Heart left ventricle (tissue), 16 donors: ENCODE results near the gene WNT6. TPM values are rescaled to one million over a fixed set of nuclear protein-coding genes. Genes with fewer than 3 reads are reported as not detected.
A peak's percentile ranks its signal among the peaks of the same experiment; 100 is the strongest.

Experiments used
- ATAC-seq, 4 donors: fragments of 200-7000 bp; cut with Tn5 transposase; one replicate each; pipeline ENCODE4 v1.9.1; 2020 to 2022; ENCODE audit warnings: moderate library complexity in 4 of 4, mild to moderate bottlenecking in 3 of 4, moderate number of reproducible peaks in 1 of 4
- DNase-seq, 5 donors: peaks; one replicate each; pipeline ENCODE4 v3.0.0-alpha.2; 2020
- H3K27ac ChIP-seq, 12 donors: fragments of 200-600 bp; sonication (generic) in 4 of 12; one replicate each; pipeline versions ENCODE4 v1.5.0 to v1.8.0; 2016 to 2022; ENCODE audit warnings: mild to moderate bottlenecking in 2 of 12
- H3K27me3 ChIP-seq, 9 donors: fragments of 200-600 bp; sonication (generic) in 2 of 9; one replicate each; pipeline versions ENCODE4 v1.5.1 to v1.8.0; 2016 to 2022; ENCODE audit warnings: mild to moderate bottlenecking in 3 of 9
- H3K36me3 ChIP-seq, 9 donors: fragments of 200-600 bp; sonication (generic) in 2 of 9; one replicate each; pipeline versions ENCODE4 v1.5.0 to v1.8.0; 2018 to 2022; ENCODE audit warnings: mild to moderate bottlenecking in 2 of 9
- H3K4me1 ChIP-seq, 12 donors: fragments of 200-600 bp; sonication (generic) in 4 of 12; one replicate each; pipeline versions ENCODE4 v1.5.0 to v1.8.0; 2016 to 2022; ENCODE audit warnings: mild to moderate bottlenecking in 3 of 12
- H3K4me3 ChIP-seq, 12 donors: fragments of 200-600 bp; sonication (generic) in 4 of 12; one replicate each; pipeline versions ENCODE4 v1.5.0 to v1.8.0; 2017 to 2022; ENCODE audit warnings: mild to moderate bottlenecking in 9 of 12, moderate library complexity in 4 of 12
- H3K9me3 ChIP-seq, 12 donors: fragments of 200-600 bp; sonication (generic) in 4 of 12; one replicate each; pipeline versions ENCODE4 v1.5.0 to v1.8.0; 2016 to 2022; ENCODE audit warnings: mild to moderate bottlenecking in 1 of 12
- CTCF ChIP-seq, 12 donors: fragments of 200-600 bp; sonication (generic) in 4 of 12; IDR thresholded peaks; one replicate each; pipeline versions ENCODE4 v1.5.0 to v1.8.0; 2018 to 2022; ENCODE audit warnings: antibody characterized with exemption in 12 of 12, mild to moderate bottlenecking in 5 of 12
- POLR2A ChIP-seq, 2 donors: fragments of 450-650 bp; IDR thresholded peaks; one replicate each; pipeline ENCODE4 v1.6.1; 2017; ENCODE audit warnings: antibody characterized with exemption in 2 of 2, mild to moderate bottlenecking in 2 of 2, moderate library complexity in 2 of 2
- WGBS, 4 donors: extraction: QIAGEN DNeasy Blood & Tissue Kit in 2 of 4; methylation state at CpG; one replicate each; pipeline versions ENCODE4 v1.1.5 to v1.1.7; 2013 to 2018; 5-methylcytosine and 5-hydroxymethylcytosine counted together
- intact Hi-C, 10 donors: fragments of 100-400 bp; cut with DNase I; formaldehyde crosslinking; loops; one replicate each; pipeline versions ENCODE4 v1.11.1 to v1.14.2; 2022
- polyA plus RNA-seq, 2 donors: library from polyadenylated mRNA; stranded (reverse); fragments of 200-250 nt; gene quantifications; one replicate each; pipeline ENCODE4 v1.2.3, GENCODE V29; 2013
- total RNA-seq, 9 donors: library from RNA; depleted of rRNA in 2 of 9; stranded (reverse); fragments of >200 nt in 2 of 9; fragmentation: NEBNext Ultra II Directional in 3 of 9; extraction: Animal tissue kit (Norgen Biotek cat#: 25700) in 3 of 9; gene quantifications; one replicate each; pipeline versions ENCODE4 v1.1.0 to v1.2.4, GENCODE V29; 2016 to 2023
- donor health status: ischemic (EF 13 %, LVEDD 7.1; RV severe dilation, severe dysfunction).
- donor health status: healthy with polysubstance abuse.
- donor health status: DM: no; HTN: yes; CAD: no.
- donor health status: DM: no; HTN: no; CAD: no.
- donor health status: ischemic (EF 25% LVEDD 6.9; RV normal size, moderate dysfunction).
- donor health status: ischemic (EF 25% LVEDD 5.7; RV mildly dilated, moderate dysfunction).
- donor health status: healthy.
- donor health status: DM: yes; HTN: yes; CAD: no.
- donor health status: ischemic (EF 35%, LVEDD 5.7; RV mildly dilated, moderate dysfunction).
- donor health status: nonischemic (EF 11% LVEDD 7.7; RV severe dilation, severe dysfunction).
- donor health status: DM: yes; HTN: yes; CAD: no.
- donor health status: PGD.
- donor health status: ischemic (EF 29% LVEDD 5.4; RV normal size, mild dysfunction).
- donor health status: nonischemic (EF 23%, LVEDD 6.1; RV moderate dilation, normal function).

Gene WNT6
- total and polyA plus RNA-seq, 11 donors: 0.34 to 13.1 (median 1.00) TPM

- intact Hi-C loops: loop anchor here in 1 of 10 donors (5.0 kb wide), 1 partner anchor 83 kb away; no protein-coding TSS in a partner anchor
- Histone ChIP-seq H3K4me1 (peaks cover 0 to 32% (median 6%) of the 10 kb centered on the region in 12 donors), H3K36me3 (no peaks in the 10 kb centered on the region), H3K27ac (peak overlapping the region in 7 of 12 donors; percentile 34 to 90 (median 74)), H3K27me3 (peaks cover 0 to 32% (median 0%) of the 10 kb centered on the region in 9 donors), H3K9me3 (no peaks in the 10 kb centered on the region), H3K4me3 (no peak overlapping the region)
- TF ChIP-seq POLR2A (IDR thresholded peaks at IDR 0.05): no peak
- TF ChIP-seq CTCF (IDR thresholded peaks at IDR 0.05): no peak
- ATAC-seq: no peak
- DNase-seq: no peak
- 72 to 82% (median 74%) methylated on average over 3 of the region's 3 CpGs for WGBS, 4 donors
Measured at GRCh38 chr2:218830526-218831306, 28.9 kb upstream of the WNT6 start.

- ATAC-seq (peak in 3 of 4 donors; percentile 30 to 59 (median 34)), DNase-seq (peak in 3 of 5 donors; percentile 18 to 68 (median 50))
- 60 to 75% (median 71%) methylated on average over 12 to 18 of the region's 18 CpGs for WGBS, 4 donors
- intact Hi-C loops: loop anchor here in 1 of 10 donors (5.0 kb wide), 1 partner anchor 84 kb away; no protein-coding TSS in a partner anchor
- no peaks in the 10 kb centered on the region for H3K36me3 ChIP-seq
- TF ChIP-seq POLR2A (IDR thresholded peaks at IDR 0.05) (no peak), CTCF (IDR thresholded peaks at IDR 0.05) (no peak)
- H3K27me3 ChIP-seq: peaks cover 0 to 38% (median 0%) of the 10 kb centered on the region in 9 donors
- no peak within 1 kb of the TSS for H3K4me3 ChIP-seq
- peaks cover 0 to 32% (median 6%) of the 10 kb centered on the region in 12 donors for H3K4me1 ChIP-seq
- H3K9me3 ChIP-seq: no peaks in the 10 kb centered on the region
- H3K27ac ChIP-seq: peak within 1 kb of the TSS; percentile 17 to 90 (median 68)
Measured at GRCh38 chr2:218831378-218831990, 28.1 kb upstream of the WNT6 start, which contains the start of gene PRKAG3. PRKAG3 (minus strand) TSS chr2:218831803.

GRCh38 chr2:218832081-218832480 lies 27.5 kb upstream of the WNT6 start:
- H3K27ac ChIP-seq: peak overlapping the region; percentile 17 to 90 (median 68)
- peak in 3 of 4 donors; percentile 17 to 31 (median 29) for ATAC-seq

More at GRCh38 chr2:218832081-218832480, 27.5 kb upstream of the WNT6 start:
- Histone ChIP-seq H3K36me3 (no peaks in the 10 kb centered on the region), H3K4me1 (peaks cover 0 to 32% (median 6%) of the 10 kb centered on the region in 12 donors), H3K27me3 (peaks cover 0 to 40% (median 0%) of the 10 kb centered on the region in 9 donors), H3K4me3 (no peak overlapping the region), H3K9me3 (peaks cover 0 to 3% (median under 1%) of the 10 kb centered on the region in 12 donors)
- WGBS, 4 donors: 65 to 84% (median 76%) methylated on average over 3 of the region's 3 CpGs
- TF ChIP-seq POLR2A (IDR thresholded peaks at IDR 0.05) (no peak), CTCF (IDR thresholded peaks at IDR 0.05) (no peak)
- DNase-seq: no peak
- intact Hi-C loops: loop anchor here in 1 of 10 donors (5.0 kb wide), 1 partner anchor 85 kb away; no protein-coding TSS in a partner anchor
